Measurements from ENCODE around the gene HLA-DRA.

The HLA-DRA gene

GRCh38 chr6:32402812-32403211, 36.9 kb upstream of the HLA-DRA start:
- DNase-seq (ENCODE audit: low read depth) = no peak
- no peak for TF ChIP-seq CTCF (conservative IDR thresholded peaks at IDR 0.05; ENCODE audit: low read depth, low read length)
- no peak overlapping the region for H3K4me3 ChIP-seq (ENCODE audit: low read length)

GRCh38 chr6:32405656-32406055, 34.0 kb upstream of the HLA-DRA start:
- TF ChIP-seq CTCF (conservative IDR thresholded peaks at IDR 0.05; ENCODE audit: low read depth, low read length) = no peak
- DNase-seq (ENCODE audit: low read depth) = no peak
- no peak overlapping the region for H3K4me3 ChIP-seq (ENCODE audit: low read length)

GRCh38 chr6:32406197-32406596, 33.5 kb upstream of the HLA-DRA start:
- TF ChIP-seq CTCF (conservative IDR thresholded peaks at IDR 0.05; ENCODE audit: low read depth, low read length) = no peak
- no peak overlapping the region for H3K4me3 ChIP-seq (ENCODE audit: low read length)
- DNase-seq (ENCODE audit: low read depth) = no peak

GRCh38 chr6:32406857-32407256, 32.8 kb upstream of the HLA-DRA start, which contains the start of gene BTNL2:
Gene BTNL2, minus strand, starts transcription at chr6:32407181. Its CDS starts 58 bp downstream, at chr6:32407123.
- no peak for DNase-seq (ENCODE audit: low read depth)
- H3K4me3 ChIP-seq (ENCODE audit: low read length) = no peak within 1 kb of the TSS
- TF ChIP-seq CTCF (conservative IDR thresholded peaks at IDR 0.05; ENCODE audit: low read depth, low read length) = no peak

GRCh38 chr6:32410906-32411305, 28.8 kb upstream of the HLA-DRA start:
- TF ChIP-seq CTCF (conservative IDR thresholded peaks at IDR 0.05; ENCODE audit: low read depth, low read length) = no peak
- H3K4me3 ChIP-seq (ENCODE audit: low read length) = no peak overlapping the region
- no peak for DNase-seq (ENCODE audit: low read depth)

GRCh38 chr6:32411566-32412327, 27.9 kb upstream of the HLA-DRA start:
- DNase-seq (ENCODE audit: low read depth) = no peak
- TF ChIP-seq CTCF (conservative IDR thresholded peaks at IDR 0.05; ENCODE audit: low read depth, low read length) = no peak
- H3K4me3 ChIP-seq (ENCODE audit: low read length) = no peak overlapping the region

GRCh38 chr6:32413427-32414047, 26.1 kb upstream of the HLA-DRA start:
- H3K4me3 ChIP-seq (ENCODE audit: low read length) = no peak overlapping the region
- TF ChIP-seq CTCF (conservative IDR thresholded peaks at IDR 0.05; ENCODE audit: low read depth, low read length) = peak; percentile 95
- peak; percentile 16 for DNase-seq (ENCODE audit: low read depth)

Measured in retinal pigment epithelial cell (primary cell).